ENCODE measurements around the gene GAS6. TPM values are rescaled to one million over a fixed set of nuclear protein-coding genes. Genes with fewer than 3 reads are reported as not detected.

GAS6 gene
- total and polyA plus RNA-seq, 2 experiments from 2014 or later, result 91.8 to 112 TPM

DNA sequence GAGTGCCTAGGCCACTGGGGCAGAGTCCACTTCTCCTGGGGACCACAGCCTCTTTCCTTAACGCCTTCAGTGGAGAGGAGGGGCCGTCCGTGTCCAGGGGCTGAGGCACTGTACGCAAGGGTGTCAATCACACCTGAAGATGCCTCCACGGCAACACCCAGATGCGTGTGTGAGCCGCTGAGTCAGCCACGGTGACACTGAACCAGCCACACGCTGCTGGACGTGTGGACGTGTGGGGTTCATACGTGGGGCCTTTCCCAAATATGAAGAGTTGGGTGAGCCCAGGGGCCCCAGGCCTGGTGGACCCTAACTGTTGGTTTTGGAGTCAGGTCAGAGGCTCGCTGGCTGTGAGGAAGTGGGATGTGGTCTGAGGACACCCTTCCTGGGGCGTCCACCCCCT, 53.2 kb downstream of the GAS6 start:
- no peaks in the 10 kb centered on the region for H3K9me3 ChIP-seq (ENCODE audit: low read depth)
- peaks cover 5% of the 10 kb centered on the region for H3K4me1 ChIP-seq (ENCODE audit: low read depth)
- TF ChIP-seq, protein P1, sequence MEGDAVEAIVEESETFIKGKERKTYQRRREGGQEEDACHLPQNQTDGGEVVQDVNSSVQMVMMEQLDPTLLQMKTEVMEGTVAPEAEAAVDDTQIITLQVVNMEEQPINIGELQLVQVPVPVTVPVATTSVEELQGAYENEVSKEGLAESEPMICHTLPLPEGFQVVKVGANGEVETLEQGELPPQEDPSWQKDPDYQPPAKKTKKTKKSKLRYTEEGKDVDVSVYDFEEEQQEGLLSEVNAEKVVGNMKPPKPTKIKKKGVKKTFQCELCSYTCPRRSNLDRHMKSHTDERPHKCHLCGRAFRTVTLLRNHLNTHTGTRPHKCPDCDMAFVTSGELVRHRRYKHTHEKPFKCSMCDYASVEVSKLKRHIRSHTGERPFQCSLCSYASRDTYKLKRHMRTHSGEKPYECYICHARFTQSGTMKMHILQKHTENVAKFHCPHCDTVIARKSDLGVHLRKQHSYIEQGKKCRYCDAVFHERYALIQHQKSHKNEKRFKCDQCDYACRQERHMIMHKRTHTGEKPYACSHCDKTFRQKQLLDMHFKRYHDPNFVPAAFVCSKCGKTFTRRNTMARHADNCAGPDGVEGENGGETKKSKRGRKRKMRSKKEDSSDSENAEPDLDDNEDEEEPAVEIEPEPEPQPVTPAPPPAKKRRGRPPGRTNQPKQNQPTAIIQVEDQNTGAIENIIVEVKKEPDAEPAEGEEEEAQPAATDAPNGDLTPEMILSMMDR (IDR thresholded peaks at IDR 0.05; ENCODE audit: low read depth, low read length), result no peak
- H3K4me3 ChIP-seq, result no peak overlapping the region
- H3K27ac ChIP-seq, result no peak overlapping the region
- no peaks in the 10 kb centered on the region for H3K36me3 ChIP-seq
- no peaks in the 10 kb centered on the region for H3K27me3 ChIP-seq
- no peak for DNase-seq (ENCODE audit: low read depth in 1 of 2, low spot score in 1 of 2)

DNA sequence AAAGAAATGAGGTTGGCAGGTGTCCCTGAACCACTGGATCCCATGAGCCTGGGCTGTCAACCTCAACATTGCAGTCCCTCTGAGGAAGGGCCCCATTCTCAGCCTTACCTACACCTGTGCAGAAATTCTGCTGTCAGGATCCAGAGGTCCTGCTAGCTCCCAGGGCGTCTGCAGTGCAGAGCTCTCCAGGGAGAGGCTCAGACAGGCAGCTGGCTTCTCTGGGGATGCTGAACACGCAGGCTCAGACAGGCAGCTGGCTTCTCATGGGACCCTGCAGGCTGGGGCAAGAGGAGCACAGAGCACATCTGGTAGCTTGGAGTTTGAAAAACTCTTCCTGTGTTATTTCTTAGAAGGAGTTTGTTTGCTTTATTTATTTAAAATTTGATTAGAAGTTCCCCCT, 53.9 kb downstream of the GAS6 start:
- no peaks in the 10 kb centered on the region for H3K27me3 ChIP-seq
- no peaks in the 10 kb centered on the region for H3K36me3 ChIP-seq
- peaks cover 5% of the 10 kb centered on the region for H3K4me1 ChIP-seq (ENCODE audit: low read depth)
- DNase-seq (ENCODE audit: low read depth in 1 of 2, low spot score in 1 of 2), result no peak
- H3K27ac ChIP-seq, result no peak overlapping the region
- no peaks in the 10 kb centered on the region for H3K9me3 ChIP-seq (ENCODE audit: low read depth)
- no peak overlapping the region for H3K4me3 ChIP-seq
- TF ChIP-seq, protein P1 (IDR thresholded peaks at IDR 0.05; ENCODE audit: low read depth, low read length), result no peak

DNA sequence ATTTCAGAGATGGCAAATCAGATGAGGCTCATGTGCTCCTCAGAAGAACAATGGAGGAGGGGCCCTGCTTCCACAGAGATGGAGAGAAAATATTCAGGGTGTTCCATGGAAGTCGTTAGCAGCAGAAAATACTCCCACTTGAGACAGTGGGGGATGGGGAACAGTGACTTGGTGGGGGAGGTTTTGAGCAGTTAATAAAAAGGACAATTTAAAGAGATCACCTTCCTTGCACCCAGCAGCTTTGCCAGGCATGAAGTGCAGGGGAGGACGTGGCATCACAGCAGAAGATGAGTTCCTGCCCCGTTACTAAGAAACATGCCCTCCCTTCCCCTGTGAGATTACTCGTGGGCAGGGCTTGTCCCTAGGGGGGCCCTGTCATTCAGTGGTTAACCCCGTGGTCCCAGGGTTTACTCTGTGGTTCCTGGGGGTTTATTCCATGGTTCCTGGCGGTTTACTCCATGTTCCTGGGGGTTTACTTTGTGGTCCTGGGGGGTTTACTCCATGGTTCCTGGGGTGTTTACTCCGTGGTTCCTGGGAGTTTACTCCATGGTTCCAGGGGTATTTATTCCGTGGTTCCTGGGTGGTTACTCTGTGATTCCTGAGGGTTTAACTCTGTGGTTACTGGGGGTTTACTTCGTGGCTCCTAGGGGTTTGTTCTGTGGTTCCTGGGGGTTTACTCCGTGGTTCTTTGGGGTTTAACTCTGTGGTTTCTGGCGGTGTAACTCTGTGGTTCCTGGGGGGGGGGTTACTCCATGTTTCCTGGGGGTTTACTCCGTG, 55.6 kb downstream of the GAS6 start:
- Histone ChIP-seq H3K27ac (no peak overlapping the region), H3K4me3 (no peak overlapping the region), H3K4me1 (ENCODE audit: low read depth) (no peaks in the 10 kb centered on the region), H3K36me3 (no peaks in the 10 kb centered on the region), H3K9me3 (ENCODE audit: low read depth) (no peaks in the 10 kb centered on the region), H3K27me3 (no peaks in the 10 kb centered on the region)
- TF ChIP-seq, protein P1 (IDR thresholded peaks at IDR 0.05; ENCODE audit: low read depth, low read length), result no peak
- DNase-seq (ENCODE audit: low read depth in 1 of 2, low spot score in 1 of 2), result no peak

DNA sequence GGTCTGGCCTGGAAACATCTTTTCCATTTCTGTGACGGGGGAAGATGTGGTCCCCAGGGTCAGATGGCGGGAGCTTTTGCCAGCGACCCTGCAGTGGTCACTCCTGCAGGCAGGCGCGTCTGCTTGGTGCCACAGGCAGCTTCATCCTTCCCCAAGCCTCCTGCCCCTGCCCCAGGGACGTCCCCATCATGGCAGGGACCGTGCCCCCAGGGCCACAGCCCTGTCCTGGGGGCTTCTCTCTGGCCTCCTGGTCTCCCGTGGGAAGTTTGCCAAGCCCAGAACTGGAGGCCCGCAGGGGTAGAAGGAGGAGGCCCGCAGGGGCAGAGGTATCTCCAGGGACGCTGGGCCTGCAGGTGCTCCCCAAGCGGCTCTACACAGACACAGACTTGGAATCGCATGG, 57.4 kb downstream of the GAS6 start:
- TF ChIP-seq, protein P1 (IDR thresholded peaks at IDR 0.05; ENCODE audit: low read depth, low read length), result no peak
- Histone ChIP-seq H3K27me3 (no peaks in the 10 kb centered on the region), H3K9me3 (ENCODE audit: low read depth) (no peaks in the 10 kb centered on the region), H3K4me3 (no peak overlapping the region), H3K27ac (no peak overlapping the region), H3K4me1 (ENCODE audit: low read depth) (peaks cover 6% of the 10 kb centered on the region), H3K36me3 (no peaks in the 10 kb centered on the region)
- no peak for DNase-seq (ENCODE audit: low read depth in 1 of 2, low spot score in 1 of 2)

DNA sequence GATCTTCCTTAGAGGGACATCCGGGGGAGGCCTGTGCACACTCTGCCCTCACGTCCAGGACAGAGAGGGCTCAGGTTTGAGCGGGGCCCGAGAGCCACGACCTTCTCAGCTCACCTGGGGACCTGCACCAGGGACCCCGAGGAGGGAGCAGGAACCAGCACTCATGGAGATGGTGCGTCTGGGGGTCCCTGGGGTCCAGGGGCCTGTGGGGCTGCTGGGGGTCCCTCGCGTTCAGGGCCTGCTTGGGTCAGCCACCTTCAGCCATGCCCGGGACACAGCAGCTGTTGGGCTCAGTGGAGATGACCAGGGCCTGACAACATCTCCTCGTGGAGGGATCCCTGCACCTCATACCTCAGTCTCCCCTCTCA, 57.8 kb downstream of the GAS6 start:
- no peaks in the 10 kb centered on the region for H3K36me3 ChIP-seq
- no peak overlapping the region for H3K4me3 ChIP-seq
- H3K27ac ChIP-seq, result no peak overlapping the region
- TF ChIP-seq, protein P1 (IDR thresholded peaks at IDR 0.05; ENCODE audit: low read depth, low read length), result no peak
- H3K4me1 ChIP-seq (ENCODE audit: low read depth), result peaks cover 9% of the 10 kb centered on the region
- no peaks in the 10 kb centered on the region for H3K9me3 ChIP-seq (ENCODE audit: low read depth)
- no peak for DNase-seq (ENCODE audit: low read depth in 1 of 2, low spot score in 1 of 2)
- H3K27me3 ChIP-seq, result no peaks in the 10 kb centered on the region
